ENCODE data around the gene PIWIL1. TPM values are rescaled to one million over a fixed set of nuclear protein-coding genes. Genes with fewer than 3 reads are reported as not detected.

PIWIL1 gene
- polyA plus RNA-seq (2013, experiment 1 of 2; ENCODE audit: insufficient read length), result not detected
- polyA plus RNA-seq (2013, experiment 2 of 2; ENCODE audit: insufficient read length), result not detected

DNA sequence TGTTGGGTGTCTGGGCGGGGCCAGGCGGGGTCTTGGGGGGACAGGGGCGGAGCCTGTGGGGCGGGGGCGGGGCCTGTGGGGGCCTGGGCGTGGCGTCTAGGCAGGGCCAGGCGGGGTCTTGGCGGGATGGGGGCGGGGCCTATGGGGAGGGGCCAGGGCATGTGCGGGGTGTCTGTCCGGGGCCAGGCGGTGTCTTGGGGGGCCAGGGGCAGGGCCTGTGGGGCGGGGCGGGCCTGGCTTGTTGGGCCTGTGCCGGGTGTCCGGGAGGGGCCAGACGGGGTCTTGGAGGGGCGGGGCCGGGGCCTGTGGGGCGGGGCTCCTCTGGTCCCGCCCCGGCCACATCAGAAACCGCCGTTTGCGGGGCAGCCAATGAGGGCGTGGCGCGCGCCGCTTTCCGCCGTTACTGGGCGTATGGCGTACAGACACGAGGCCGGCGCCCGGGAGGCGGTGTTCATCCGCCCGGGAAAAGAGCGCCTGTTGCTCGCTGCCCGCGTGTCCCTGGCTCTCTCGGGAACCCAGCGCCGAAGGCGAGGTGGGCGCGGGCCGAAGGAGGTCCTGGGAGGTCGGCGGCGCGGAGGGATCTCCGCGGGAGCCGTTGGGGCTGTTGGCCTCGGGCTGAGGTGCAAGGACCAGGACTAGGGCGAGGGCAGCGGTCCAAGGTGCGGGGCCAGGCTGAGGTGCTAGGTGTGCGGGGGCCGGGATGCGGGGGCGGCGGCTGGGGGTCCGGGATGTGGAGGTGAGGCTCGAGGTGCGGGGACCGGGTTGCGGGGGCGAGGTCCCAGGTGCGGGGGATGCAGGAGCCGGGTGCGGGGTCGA, at the start of gene PIWIL1:
TSS of gene PIWIL1 (plus strand) at position 400 of the 816 bp plus-strand sequence. CDS start 4,705 bp downstream, outside the sequence.
- no peak for DNase-seq

DNA sequence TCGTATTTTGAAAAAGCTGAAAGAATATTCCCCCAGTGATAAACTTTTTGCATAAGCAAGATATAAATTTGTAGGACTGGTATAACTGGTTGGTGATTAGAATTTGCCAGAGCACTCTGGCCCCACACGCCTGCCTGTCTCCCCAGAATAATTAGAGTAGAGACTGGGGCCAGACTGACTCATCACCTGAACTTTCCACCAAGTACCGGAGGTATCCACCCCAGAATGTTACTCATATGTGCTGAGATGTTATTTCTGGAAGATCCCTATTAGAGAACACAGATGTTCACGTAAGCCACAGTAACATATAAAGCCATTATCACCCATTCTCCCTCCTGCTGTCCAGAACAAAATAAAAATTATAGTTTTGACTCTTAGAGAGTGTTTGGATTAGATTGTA, 49.5 kb upstream of the PIWIL1 start:
- no peak for DNase-seq

GRCh38 chr12:130288691-130289090, 49.0 kb upstream of the PIWIL1 start:
- DNase-seq, result no peak

DNA sequence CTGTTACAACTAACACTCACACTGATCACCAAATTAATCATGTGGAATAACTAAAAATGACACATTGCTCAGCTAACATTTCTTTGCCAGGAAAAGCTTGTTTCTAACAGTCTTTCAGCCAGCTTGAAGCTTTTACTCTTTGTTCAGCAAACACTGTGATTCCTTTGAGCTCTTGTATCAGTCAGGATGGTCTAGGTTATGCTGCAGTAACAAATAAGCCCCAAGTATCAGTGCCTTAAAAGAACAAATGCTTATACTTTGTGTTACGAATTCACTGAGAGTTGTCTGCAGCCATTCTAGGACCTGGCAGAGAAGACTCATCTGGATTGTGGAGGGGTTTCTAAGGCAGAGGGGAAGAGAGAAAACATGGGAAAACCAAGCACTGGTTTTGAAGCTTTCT, 47.6 kb upstream of the PIWIL1 start:
- DNase-seq, result no peak

DNA sequence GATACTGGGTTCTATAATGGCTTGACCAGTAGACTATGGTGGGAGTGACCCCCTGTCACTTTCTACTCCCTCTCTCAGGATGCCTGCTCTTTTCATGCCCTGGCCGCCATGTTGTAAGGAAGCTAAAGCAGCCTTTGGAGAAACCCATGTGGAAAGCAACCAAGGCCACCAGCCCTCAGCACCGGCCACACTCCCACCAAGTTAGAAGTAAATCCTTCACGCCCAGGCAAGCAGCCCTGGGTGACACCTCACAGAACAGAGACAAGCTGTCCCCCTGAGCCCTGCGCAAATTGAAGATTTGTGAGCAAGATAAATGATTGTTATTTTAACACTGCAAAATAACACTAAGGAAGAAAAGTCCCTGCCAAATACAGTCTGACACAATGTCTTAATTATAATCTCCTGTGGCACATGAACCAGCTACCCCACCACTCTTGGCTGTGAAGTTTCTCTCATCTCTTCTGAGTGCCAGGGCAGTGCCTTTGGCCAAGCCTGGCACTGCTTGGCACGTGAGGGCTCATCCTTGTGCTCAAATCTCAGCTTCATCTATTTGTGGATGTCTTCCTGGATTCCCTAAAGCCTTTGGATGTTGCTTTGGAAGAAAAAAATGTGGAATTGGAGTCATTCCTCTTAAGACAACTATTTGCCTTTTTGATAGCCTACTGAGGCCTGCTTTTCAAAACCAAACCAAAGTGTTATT, 39.2 kb upstream of the PIWIL1 start:
- DNase-seq, result no peak

- no peak for DNase-seq
These were observed 38.1 kb upstream of the PIWIL1 start for GRCh38 chr12:130299574-130299973.

- no peak for DNase-seq
These were observed 37.6 kb upstream of the PIWIL1 start for GRCh38 chr12:130300090-130300489.

- no peak for DNase-seq
These were observed 36.8 kb upstream of the PIWIL1 start for GRCh38 chr12:130300737-130301535.

GRCh38 chr12:130301559-130301958, 36.1 kb upstream of the PIWIL1 start:
- DNase-seq, result no peak

- DNase-seq, result no peak
These were observed 33.9 kb upstream of the PIWIL1 start for GRCh38 chr12:130303781-130304180.

DNA sequence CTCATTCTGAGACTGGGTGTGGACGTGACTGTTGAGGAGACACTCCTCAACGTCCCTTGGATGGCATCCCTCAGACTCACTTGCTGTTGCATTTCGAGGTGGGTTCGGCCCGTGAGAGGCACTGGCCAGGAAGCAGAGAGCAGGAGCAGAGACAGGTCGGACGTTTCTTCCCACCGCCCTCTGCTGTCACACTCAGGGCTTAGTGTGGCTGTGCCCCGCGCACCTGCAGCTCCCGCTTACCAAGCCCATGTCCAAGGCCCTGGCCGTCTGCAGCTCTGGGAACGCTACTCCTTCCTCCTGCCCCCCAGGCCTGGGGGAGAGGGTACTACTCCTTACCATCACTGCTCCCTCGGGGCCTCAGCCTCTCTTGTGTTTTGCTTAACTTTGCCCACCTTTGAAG, 29.8 kb upstream of the PIWIL1 start:
- no peak for DNase-seq

DNA sequence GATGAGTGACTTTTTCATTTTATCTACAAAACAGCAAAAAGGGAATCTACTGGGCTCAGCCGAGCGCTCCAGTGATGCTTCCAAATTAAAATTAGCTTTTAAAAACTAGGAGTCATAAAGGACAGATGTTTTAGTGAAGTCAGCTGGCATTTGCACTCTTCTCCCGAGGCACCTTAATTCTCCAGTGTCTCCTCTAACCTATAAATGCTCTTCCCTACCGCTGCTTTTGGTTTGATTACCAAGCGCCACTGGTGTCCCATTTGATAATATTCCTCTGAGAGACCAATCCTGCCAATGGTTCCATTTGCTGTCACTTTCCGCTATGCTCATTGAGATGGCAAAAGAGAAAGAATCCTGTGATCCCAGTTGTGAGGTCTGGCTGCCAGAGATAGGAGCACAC, 29.3 kb upstream of the PIWIL1 start:
- DNase-seq, result no peak

- DNase-seq, result no peak
These were observed 21.4 kb upstream of the PIWIL1 start for GRCh38 chr12:130316251-130316650.

DNA sequence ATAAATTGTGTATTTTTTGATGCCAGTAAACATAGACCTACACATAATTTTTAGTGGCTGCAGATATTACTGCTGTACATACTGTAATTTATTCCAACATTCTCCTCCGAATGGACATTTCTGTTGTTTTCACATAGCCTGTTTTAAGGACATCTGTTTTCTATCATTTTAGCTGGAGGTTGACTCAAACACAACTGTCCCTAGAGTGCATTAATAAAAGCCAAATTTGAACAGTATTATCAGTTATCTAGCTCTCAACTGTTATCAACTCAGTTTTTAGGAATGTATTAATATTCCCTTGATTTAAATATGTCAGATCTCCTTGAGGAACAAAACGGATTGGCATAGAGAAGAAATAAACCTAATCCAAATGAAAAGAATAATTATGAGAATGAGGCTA, 17.2 kb upstream of the PIWIL1 start:
- no peak for DNase-seq

DNA sequence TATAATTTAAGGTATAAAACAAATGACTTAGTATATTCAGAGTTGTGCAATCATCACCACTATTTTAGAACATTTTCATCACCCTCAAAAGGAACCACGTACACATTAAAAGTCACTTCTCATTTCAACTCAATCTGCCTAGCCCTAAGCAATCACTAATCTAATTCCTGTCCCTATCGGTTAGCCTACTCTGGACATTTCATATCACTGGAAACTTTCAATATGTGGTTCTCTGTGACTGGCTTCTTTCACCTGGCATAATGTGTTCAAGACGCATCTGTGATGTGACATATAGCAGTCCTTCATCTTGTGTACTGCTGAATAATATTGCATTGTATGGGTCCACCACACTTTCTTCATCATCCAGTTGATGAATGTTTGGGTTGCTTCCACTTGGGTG, 15.4 kb upstream of the PIWIL1 start:
- DNase-seq, result no peak

DNA sequence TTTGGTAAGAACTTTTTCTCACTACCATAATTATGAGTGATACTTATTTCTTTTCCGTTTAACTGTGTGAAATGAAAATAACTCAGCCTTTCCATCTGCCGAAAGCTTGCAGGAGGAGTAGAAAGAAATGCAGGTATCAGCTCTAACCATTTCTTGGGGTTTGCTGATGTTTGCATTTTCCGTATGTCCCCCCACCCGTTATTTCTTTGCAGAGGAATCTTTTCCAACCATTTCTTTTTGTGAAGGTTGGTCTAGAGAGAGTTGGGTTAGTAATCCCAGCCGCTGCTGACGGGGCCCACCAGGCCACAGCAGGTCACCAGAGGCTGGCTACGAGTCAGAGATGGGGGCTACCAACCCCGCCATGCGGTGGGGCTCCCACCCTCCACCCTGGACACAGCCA, 7.0 kb upstream of the PIWIL1 start:
- no peak for DNase-seq

DNA sequence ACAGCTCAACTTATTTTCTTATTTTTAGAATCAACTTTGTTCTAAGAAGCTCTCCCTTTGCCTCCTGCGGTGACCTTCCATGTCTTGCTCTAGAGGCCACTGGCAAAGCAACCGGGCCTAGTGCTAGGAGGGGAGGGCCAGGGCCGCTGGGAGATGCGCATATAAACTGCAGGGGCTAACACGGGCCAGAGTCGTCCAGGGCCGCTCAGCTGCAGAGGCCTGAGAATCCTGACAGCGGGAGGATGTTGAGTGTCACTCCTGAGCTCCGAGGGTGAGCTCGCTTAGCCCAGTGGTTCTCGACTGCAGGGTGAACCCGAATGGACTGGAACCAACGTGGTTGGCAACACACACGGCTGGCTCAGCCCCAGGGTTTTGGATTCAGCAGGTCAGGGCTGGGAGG, 6.5 kb upstream of the PIWIL1 start:
- no peak for DNase-seq

DNA sequence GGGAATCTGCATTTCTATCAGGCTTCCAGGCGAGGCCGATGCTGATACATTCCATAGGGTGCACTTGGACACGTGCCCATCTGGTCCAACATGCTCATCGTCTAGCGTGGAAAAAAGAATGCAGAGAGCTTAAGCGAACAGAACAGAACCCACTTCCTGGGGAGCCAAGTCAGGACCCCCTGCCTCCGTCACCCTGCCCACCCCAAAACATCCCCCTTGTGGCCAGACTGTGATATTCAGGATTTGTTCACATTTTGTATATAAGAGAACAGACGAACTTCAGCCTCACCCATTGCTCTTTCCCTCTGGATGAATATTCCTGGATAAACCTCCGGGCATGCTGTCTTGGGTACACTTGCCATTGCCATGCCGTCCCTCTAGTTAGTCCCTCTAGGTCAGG, 4.3 kb upstream of the PIWIL1 start:
- DNase-seq, result no peak

DNA sequence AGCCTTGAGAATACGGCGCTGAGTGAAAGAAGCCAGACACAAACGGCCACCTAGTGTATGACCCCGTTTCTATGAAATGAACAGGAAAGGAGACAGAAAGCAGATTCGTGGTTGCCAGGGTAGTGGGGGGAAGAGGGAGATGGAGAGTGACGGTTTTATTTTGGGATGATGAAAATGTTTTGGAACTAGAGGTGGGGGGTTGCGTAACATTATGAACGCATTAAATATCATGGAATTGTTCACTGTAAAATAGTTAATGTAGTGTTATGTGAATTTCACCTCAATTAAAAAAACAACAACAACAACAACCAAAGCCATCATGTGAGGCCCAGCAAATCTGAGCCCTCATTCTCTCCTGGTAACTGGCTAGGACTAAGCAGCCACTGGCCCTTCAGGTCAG, 3.3 kb upstream of the PIWIL1 start:
- DNase-seq, result no peak

DNA sequence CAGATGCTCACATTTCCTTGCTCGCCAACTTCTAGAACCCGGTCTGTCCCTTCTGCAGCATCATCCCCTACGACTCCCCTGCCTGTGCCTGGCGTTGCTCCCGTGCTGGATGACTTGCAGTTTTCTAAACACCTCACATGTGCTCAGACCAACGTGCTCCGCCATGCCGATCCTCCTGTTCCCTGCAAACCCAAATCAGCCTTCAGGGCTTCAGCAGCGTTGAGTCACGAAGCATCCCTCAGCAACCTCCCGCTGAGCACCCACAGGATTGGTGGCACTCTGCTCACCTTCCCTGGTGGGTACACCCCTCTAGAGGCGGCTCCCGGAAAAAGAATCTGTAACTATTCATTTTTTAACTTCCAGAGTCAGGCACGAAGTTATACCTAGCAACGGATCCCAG, 2.8 kb upstream of the PIWIL1 start:
- no peak for DNase-seq

DNA sequence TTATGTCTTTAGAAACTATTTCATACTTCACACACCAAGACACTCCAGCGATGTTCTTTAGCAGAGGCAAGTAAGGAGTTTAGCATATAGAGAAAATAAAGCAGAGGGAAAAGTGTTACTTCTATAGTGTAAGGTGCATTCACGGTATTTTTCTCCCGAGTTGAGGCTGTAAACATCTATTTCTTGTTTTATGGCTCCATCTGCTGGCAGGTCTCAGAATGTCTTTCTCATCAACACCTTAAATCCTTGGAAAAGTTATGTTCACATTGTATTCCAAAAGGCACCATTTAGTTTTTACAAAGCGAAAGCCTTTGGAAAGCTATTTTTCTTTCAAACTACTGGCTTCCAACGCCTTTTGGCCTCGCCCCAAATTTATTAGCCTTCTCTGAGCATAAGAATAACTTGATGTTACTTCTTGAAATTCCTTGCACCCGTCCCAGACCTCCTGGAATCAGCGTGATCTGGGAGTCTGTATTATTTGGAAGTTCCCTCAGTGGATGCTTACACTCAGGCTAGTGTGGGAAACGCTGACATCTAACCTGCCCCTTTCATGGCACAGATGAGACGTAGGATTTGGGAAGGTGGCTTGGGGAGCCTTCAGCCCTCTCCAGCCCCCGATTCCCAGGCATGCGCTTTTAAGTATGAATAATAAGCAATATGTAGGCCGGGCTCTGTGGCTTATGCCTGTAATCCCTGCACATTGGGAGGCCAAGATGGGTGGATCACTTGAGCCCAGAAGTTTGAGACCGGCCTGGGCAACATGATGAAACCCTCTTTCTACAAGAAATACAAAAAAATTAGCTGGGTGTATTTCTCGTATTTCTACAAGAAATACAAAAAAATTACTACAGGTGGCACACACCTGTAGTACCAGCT, 1.9 kb upstream of the PIWIL1 start:
- peak; percentile 39 for DNase-seq

Data from fibroblast of skin of abdomen (primary cell).